ENCODE measurements around the gene SPON1.
"Not testable (repeated sequence)": the region's sequence is repeated elsewhere in the genome, so short reads cannot be mapped to it uniquely, and the experiment has no call there.

Gene SPON1

GRCh38 chr11:13962562-13963168, at the start of gene SPON1:
TSS of gene SPON1 (plus strand) at chr11:13962723. CDS start at chr11:13962905, 182 bp downstream.
- H3K27me3 Mint-ChIP-seq, result peaks cover 29% of the 10 kb centered on the region

GRCh38 chr11:13917264-13917663, 45.3 kb upstream of the SPON1 start:
- Mint-ChIP-seq H3K27ac (no peak overlapping the region), H3K4me3 (no peak overlapping the region), H3K36me3 (peaks cover 4% of the 10 kb centered on the region), H3K27me3 (no peaks in the 10 kb centered on the region), H3K4me1 (peaks cover 25% of the 10 kb centered on the region), H3K9me3 (peaks cover 12% of the 10 kb centered on the region)

More at GRCh38 chr11:13962562-13963168, at the start of gene SPON1:
- no peak within 1 kb of the TSS for H3K27ac Mint-ChIP-seq
- peak within 1 kb of the TSS; percentile 88 for H3K4me3 Mint-ChIP-seq
- H3K4me1 Mint-ChIP-seq, result peaks cover 14% of the 10 kb centered on the region
- no peaks in the 10 kb centered on the region for H3K9me3 Mint-ChIP-seq
- no peaks in the 10 kb centered on the region for H3K36me3 Mint-ChIP-seq

GRCh38 chr11:13917904-13918303, 44.6 kb upstream of the SPON1 start:
- no peak overlapping the region for H3K4me3 Mint-ChIP-seq
- H3K36me3 Mint-ChIP-seq, result peaks cover 4% of the 10 kb centered on the region
- peaks cover 31% of the 10 kb centered on the region for H3K4me1 Mint-ChIP-seq
- peaks cover 12% of the 10 kb centered on the region for H3K9me3 Mint-ChIP-seq
- no peaks in the 10 kb centered on the region for H3K27me3 Mint-ChIP-seq
- H3K27ac Mint-ChIP-seq, result no peak overlapping the region

DNA sequence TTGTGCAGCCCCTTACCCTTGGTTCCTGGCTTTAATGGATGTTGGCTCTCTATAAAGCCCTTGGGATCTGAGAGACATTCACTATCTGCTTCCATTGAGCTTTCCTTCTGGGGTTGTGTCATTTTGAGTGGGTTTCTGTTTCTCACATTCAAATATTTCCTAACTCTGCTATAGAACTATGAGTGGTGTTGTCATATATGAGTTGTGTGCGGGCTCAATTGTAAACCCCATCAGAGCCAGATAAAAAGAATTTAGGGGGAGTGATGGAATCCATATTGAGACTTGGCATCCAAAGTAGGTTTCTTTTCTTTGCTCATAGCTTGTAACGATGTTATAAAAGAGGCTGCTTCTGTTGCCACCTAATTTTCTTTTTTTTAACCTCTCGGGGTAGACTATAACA, 41.8 kb upstream of the SPON1 start:
- H3K4me1 Mint-ChIP-seq, result peaks cover 60% of the 10 kb centered on the region
- H3K36me3 Mint-ChIP-seq, result peaks cover 2% of the 10 kb centered on the region
- peaks cover 12% of the 10 kb centered on the region for H3K9me3 Mint-ChIP-seq
- H3K27me3 Mint-ChIP-seq, result no peaks in the 10 kb centered on the region
- H3K4me3 Mint-ChIP-seq, result no peak overlapping the region
- H3K27ac Mint-ChIP-seq, result no peak overlapping the region

GRCh38 chr11:13921545-13921944, 41.0 kb upstream of the SPON1 start:
- peaks cover 63% of the 10 kb centered on the region for H3K4me1 Mint-ChIP-seq
- H3K27ac Mint-ChIP-seq, result peak overlapping the region; percentile 30
- no peak overlapping the region for H3K4me3 Mint-ChIP-seq
- H3K27me3 Mint-ChIP-seq, result no peaks in the 10 kb centered on the region
- H3K36me3 Mint-ChIP-seq, result peaks cover 4% of the 10 kb centered on the region
- H3K9me3 Mint-ChIP-seq, result peaks cover 7% of the 10 kb centered on the region

- Mint-ChIP-seq H3K9me3 (peaks cover 5% of the 10 kb centered on the region), H3K27me3 (no peaks in the 10 kb centered on the region), H3K4me1 (peaks cover 73% of the 10 kb centered on the region), H3K36me3 (peaks cover 8% of the 10 kb centered on the region), H3K27ac (peak overlapping the region; percentile 97), H3K4me3 (peak overlapping the region; percentile 82)
These were observed 39.3 kb upstream of the SPON1 start for GRCh38 chr11:13923182-13923581.

GRCh38 chr11:13923716-13924650, 38.5 kb upstream of the SPON1 start:
- Mint-ChIP-seq H3K4me1 (peaks cover 80% of the 10 kb centered on the region), H3K36me3 (peaks cover 8% of the 10 kb centered on the region), H3K27ac (peak overlapping the region; percentile 97), H3K4me3 (peak overlapping the region; percentile 82), H3K9me3 (peaks cover 5% of the 10 kb centered on the region), H3K27me3 (no peaks in the 10 kb centered on the region)

DNA sequence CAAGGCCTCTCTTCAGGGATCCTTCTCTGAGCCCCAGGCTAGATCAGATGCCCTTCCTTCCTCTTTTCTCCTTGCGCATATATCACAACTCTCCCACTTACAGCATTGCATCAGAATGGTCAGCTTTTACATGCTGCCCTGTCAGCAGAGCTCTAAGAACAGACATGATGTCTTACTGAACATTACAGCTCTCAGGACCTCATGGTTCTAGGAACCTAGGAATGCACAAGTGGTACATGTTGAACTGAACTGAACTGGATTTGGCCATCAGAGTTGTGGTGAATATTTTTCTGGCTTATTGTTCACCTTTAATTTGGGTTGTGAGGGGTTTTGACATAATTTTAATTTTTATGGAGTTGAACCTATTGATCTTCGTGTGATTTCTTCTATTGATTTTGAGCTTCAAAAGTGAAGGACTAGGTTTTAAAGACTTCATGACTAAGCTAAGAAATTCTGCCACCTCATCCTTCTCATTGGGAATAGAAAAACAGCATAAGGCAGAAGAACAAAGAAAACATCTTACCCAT, 37.7 kb upstream of the SPON1 start:
- peaks cover 79% of the 10 kb centered on the region for H3K4me1 Mint-ChIP-seq

DNA sequence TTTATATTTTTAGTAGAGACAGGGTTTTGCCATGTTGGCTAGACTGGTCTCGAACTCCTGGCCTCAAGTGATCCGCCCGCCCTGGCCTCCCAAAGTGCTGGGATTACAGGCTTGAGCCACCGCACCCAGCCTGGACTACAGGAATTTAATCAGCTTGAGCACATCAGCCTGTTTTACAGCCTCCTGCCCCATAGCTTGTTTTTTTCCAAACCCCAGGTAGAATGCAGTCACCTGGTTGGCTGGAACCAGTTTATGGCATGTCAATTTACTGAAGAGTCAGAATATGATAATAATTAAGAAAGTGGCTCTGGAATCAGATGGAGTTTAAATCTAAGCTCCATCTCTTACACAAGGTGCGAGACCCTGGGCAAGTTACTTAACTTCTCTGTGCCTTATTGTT, 36.2 kb upstream of the SPON1 start:
- H3K27ac Mint-ChIP-seq, H3K9me3 Mint-ChIP-seq: not testable (repeated sequence)

More for the DNA sequence above, 37.7 kb upstream of the SPON1 start:
- H3K36me3 Mint-ChIP-seq, result peaks cover 6% of the 10 kb centered on the region
- peak overlapping the region; percentile 81 for H3K27ac Mint-ChIP-seq
- H3K27me3 Mint-ChIP-seq, result no peaks in the 10 kb centered on the region
- H3K9me3 Mint-ChIP-seq, result no peaks in the 10 kb centered on the region
- peak overlapping the region; percentile 37 for H3K4me3 Mint-ChIP-seq

GRCh38 chr11:13926981-13927380, 35.5 kb upstream of the SPON1 start:
- Mint-ChIP-seq H3K27me3 (no peaks in the 10 kb centered on the region), H3K36me3 (peaks cover 6% of the 10 kb centered on the region), H3K4me1 (peaks cover 70% of the 10 kb centered on the region), H3K9me3 (no peaks in the 10 kb centered on the region), H3K27ac (no peak overlapping the region), H3K4me3 (no peak overlapping the region)

More for the DNA sequence above, 36.2 kb upstream of the SPON1 start:
- H3K4me3 Mint-ChIP-seq, H3K27me3 Mint-ChIP-seq, H3K36me3 Mint-ChIP-seq: not testable (repeated sequence)
- peaks cover 74% of the 10 kb centered on the region for H3K4me1 Mint-ChIP-seq

GRCh38 chr11:13927481-13927880, 35.0 kb upstream of the SPON1 start:
- H3K27me3 Mint-ChIP-seq, result no peaks in the 10 kb centered on the region
- no peaks in the 10 kb centered on the region for H3K9me3 Mint-ChIP-seq
- H3K4me1 Mint-ChIP-seq, result peaks cover 65% of the 10 kb centered on the region
- H3K27ac Mint-ChIP-seq, result no peak overlapping the region
- no peak overlapping the region for H3K4me3 Mint-ChIP-seq
- peaks cover 6% of the 10 kb centered on the region for H3K36me3 Mint-ChIP-seq

GRCh38 chr11:13928566-13929251, 33.8 kb upstream of the SPON1 start:
- H3K27me3 Mint-ChIP-seq, result no peaks in the 10 kb centered on the region
- H3K4me1 Mint-ChIP-seq, result peaks cover 53% of the 10 kb centered on the region
- H3K4me3 Mint-ChIP-seq, result no peak overlapping the region
- H3K27ac Mint-ChIP-seq, result peak overlapping the region; percentile 8
- peaks cover 6% of the 10 kb centered on the region for H3K36me3 Mint-ChIP-seq
- no peaks in the 10 kb centered on the region for H3K9me3 Mint-ChIP-seq

DNA sequence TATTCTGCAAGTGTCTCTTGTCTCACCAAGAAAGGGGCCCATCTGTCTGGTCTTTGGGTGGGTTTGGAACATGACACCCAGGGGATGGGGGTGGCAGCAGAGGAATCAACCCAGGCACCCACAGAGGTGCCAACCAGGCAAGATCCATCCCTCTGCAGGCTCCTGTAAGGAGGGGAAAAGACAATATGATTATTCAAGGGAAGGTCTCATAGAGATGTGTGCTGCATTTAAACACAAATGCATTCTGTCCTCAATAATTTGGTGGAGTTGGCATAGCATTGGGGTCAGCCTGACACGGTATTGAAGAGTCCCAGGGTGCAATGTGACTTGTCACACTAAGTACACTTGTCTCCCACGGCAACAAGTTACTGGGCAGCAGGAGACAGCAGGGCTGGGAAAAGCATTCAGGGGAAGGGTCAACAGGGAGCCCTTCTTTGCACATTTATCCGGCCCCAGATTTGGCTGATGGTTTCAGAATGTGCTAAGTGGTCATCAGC, 33.1 kb upstream of the SPON1 start:
- H3K4me3 Mint-ChIP-seq, result no peak overlapping the region
- H3K27ac Mint-ChIP-seq, result no peak overlapping the region
- peaks cover 46% of the 10 kb centered on the region for H3K4me1 Mint-ChIP-seq
- H3K27me3 Mint-ChIP-seq, result no peaks in the 10 kb centered on the region
- no peaks in the 10 kb centered on the region for H3K9me3 Mint-ChIP-seq
- peaks cover 6% of the 10 kb centered on the region for H3K36me3 Mint-ChIP-seq

DNA sequence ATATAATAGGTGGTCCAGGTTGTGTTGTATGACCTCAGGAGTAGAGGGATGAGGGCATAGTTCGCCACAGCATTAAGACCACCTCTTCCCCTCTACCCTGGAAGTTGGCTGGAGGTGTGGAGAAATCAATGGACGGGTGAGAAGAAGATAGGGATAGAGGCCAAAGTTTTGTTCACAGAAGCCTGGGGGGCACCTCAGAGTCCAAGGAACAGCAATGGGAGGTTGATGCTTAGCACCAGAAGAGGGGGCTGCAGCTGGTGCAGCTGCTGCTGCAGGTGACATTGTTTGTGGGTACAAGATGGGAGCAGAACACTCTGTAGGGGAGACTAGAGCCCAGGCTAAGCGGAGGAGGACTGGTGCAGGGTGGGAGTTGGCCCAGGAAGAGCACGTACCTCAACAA, 31.2 kb upstream of the SPON1 start:
- Mint-ChIP-seq H3K4me3 (no peak overlapping the region), H3K9me3 (no peaks in the 10 kb centered on the region), H3K27ac (no peak overlapping the region), H3K4me1 (peaks cover 30% of the 10 kb centered on the region), H3K27me3 (no peaks in the 10 kb centered on the region), H3K36me3 (peaks cover 4% of the 10 kb centered on the region)

DNA sequence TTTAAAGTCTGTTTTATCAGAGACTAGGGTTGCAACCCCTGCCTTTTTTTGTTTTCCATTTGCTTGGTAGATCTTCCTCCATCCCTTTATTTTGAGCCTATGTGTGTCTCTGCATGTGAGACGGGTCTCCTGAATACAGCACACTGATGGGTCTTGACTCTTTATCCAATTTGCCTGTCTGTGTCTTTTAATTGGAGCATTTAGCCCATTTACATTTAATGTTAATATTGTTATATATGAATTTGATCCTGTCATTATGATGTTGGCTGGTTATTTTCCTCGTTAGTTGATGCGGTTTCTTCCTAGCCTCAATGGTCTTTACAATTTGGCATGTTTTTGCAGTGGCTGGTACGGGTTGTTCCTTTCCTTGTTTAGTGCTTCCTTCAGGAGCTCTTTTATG, 25.4 kb upstream of the SPON1 start:
- not testable (repeated sequence) for H3K36me3 Mint-ChIP-seq, H3K4me3 Mint-ChIP-seq, H3K9me3 Mint-ChIP-seq, H3K27ac Mint-ChIP-seq, H3K27me3 Mint-ChIP-seq
- H3K4me1 Mint-ChIP-seq, result peaks cover 45% of the 10 kb centered on the region

Data from activated naive CD4-positive, alpha-beta T cell treated with anti-CD3 and anti-CD28 coated beads, Interleukin-2, amount 50 U/mL, for 24 hours (primary cell).